ENCODE data around the gene KRT81. TPM values are rescaled to one million over a fixed set of nuclear protein-coding genes. Genes with fewer than 3 reads are reported as not detected.
A peak's percentile ranks its signal among the peaks of the same experiment; 100 is the strongest.

Gene KRT81
- total RNA-seq, 1 donor from 2014 or later, result 1.2 TPM

DNA sequence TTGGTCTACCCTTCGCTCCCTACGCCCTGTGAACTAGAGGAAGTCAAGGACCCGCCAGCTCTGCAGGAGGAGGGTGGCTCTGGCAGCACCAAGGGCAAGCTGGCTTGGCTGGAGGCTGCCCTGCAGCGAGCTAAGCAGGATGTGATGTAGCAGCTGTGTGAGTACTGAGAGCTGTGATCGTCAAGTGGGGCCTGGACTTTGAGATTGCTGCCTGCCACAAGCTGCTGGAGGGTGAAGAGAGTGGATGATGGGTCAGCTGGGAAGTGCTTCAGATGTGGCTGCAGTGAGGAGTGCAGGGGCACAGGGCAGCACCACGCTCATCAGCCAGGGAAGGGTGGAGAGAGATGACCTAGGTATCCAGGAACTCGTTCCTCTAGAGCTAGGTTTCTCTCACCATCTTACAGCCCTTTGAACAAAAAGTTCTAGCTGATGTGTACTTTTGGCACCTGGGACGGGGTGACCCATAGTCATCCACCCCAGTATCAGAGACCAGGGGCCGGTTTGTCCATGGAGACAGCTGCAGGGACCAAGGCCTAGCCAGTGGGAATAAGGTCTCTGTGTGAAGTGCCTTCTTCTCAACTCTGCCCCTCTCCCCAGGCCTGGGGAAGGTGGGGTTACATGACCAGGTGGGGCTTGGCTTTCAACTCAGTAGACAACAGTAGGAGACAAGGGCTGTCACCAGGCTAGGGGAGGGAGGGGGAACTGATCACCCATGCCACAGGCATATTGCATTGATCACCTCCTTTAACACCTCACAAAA lies 13.7 kb downstream of the KRT81 start:
- peak overlapping the region; percentile 58 for H3K27ac Mint-ChIP-seq (ENCODE audit: unreplicated experiment)

DNA sequence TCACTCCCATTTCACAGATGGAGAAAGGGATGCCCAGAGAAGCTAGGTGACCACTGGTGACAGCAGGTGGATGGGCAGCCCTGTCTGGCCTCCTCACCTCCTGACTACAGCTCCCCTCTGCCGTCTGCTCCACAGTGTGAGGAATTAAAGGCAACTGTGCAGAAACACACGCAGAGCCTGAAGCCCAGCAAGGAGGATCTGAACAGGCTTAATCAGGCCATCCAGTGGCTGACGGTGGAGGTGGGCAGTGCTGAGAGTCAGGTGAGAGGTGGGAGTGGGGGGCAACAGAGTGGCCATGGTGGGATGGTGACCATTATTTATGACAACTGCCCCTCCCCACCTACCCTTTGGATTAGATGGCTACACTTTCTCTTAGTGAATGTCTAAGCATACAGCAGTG lies 15.6 kb downstream of the KRT81 start:
- no peak overlapping the region for H3K4me2 ChIP-seq (ENCODE audit: low read length)
- no peak overlapping the region for H3K4me3 ChIP-seq (ENCODE audit: insufficient read depth, low read depth, low read length)
- no peak overlapping the region for H3K9ac ChIP-seq (ENCODE audit: low read length)
- TF ChIP-seq EZH2 (IDR thresholded peaks at IDR 0.05; ENCODE audit: insufficient read depth, low read length) (no peak), CTCF (IDR thresholded peaks at IDR 0.05; ENCODE audit: insufficient read depth, low read depth, low read length) (no peak)
- peaks cover 49% of the 10 kb centered on the region for H3K27me3 Mint-ChIP-seq (ENCODE audit: low read depth, unreplicated experiment)
- H3K36me3 Mint-ChIP-seq (ENCODE audit: low read depth, unreplicated experiment), result no peaks in the 10 kb centered on the region
- H3K4me3 Mint-ChIP-seq (ENCODE audit: unreplicated experiment), result no peak overlapping the region
- H3K9me3 ChIP-seq (ENCODE audit: insufficient read depth, low read depth, low read length), result no peaks in the 10 kb centered on the region
- H3K4me1 ChIP-seq (ENCODE audit: insufficient read depth, low read length), result peaks cover 22% of the 10 kb centered on the region
- H4K20me1 ChIP-seq (ENCODE audit: insufficient read depth, low read length), result no peaks in the 10 kb centered on the region
- peaks cover 4% of the 10 kb centered on the region for H3K9me3 Mint-ChIP-seq (ENCODE audit: unreplicated experiment)
- H3K27ac Mint-ChIP-seq (ENCODE audit: unreplicated experiment), result no peak overlapping the region
- no peaks in the 10 kb centered on the region for H3K27me3 ChIP-seq (ENCODE audit: insufficient read depth, low read length)
- no peak overlapping the region for H3K27ac ChIP-seq (ENCODE audit: low read depth, low read length)
- H3K36me3 ChIP-seq (ENCODE audit: insufficient read depth, low read length), result no peaks in the 10 kb centered on the region
- H2AFZ ChIP-seq (ENCODE audit: low read depth, low read length), result no peak overlapping the region
- no peaks in the 10 kb centered on the region for H3K79me2 ChIP-seq (ENCODE audit: insufficient read depth, low read length)
- DNase-seq (ENCODE audit: low read depth), result no peak
- no peak for FAIRE-seq
- peaks cover 28% of the 10 kb centered on the region for H3K4me1 Mint-ChIP-seq (ENCODE audit: low read depth, unreplicated experiment)

More for the DNA sequence above, 13.7 kb downstream of the KRT81 start:
- H3K4me1 ChIP-seq (ENCODE audit: insufficient read depth, low read length), result peaks cover 31% of the 10 kb centered on the region
- H4K20me1 ChIP-seq (ENCODE audit: insufficient read depth, low read length), result no peaks in the 10 kb centered on the region
- FAIRE-seq (no peak), DNase-seq (ENCODE audit: low read depth) (no peak)
- peaks cover 38% of the 10 kb centered on the region for H3K4me1 Mint-ChIP-seq (ENCODE audit: low read depth, unreplicated experiment)
- H3K4me2 ChIP-seq (ENCODE audit: low read length), result no peak overlapping the region
- H3K9me3 Mint-ChIP-seq (ENCODE audit: unreplicated experiment), result peaks cover 4% of the 10 kb centered on the region
- H3K36me3 ChIP-seq (ENCODE audit: insufficient read depth, low read length), result no peaks in the 10 kb centered on the region
- H3K4me3 ChIP-seq (ENCODE audit: insufficient read depth, low read depth, low read length), result no peak overlapping the region
- no peak overlapping the region for H3K27ac ChIP-seq (ENCODE audit: low read depth, low read length)
- TF ChIP-seq CTCF (IDR thresholded peaks at IDR 0.05; ENCODE audit: insufficient read depth, low read depth, low read length) (no peak), EZH2 (IDR thresholded peaks at IDR 0.05; ENCODE audit: insufficient read depth, low read length) (no peak)
- H3K9me3 ChIP-seq (ENCODE audit: insufficient read depth, low read depth, low read length), result no peaks in the 10 kb centered on the region
- H3K79me2 ChIP-seq (ENCODE audit: insufficient read depth, low read length), result no peaks in the 10 kb centered on the region
- H3K9ac ChIP-seq (ENCODE audit: low read length), result no peak overlapping the region
- peaks cover 43% of the 10 kb centered on the region for H3K27me3 Mint-ChIP-seq (ENCODE audit: low read depth, unreplicated experiment)
- H3K36me3 Mint-ChIP-seq (ENCODE audit: low read depth, unreplicated experiment), result no peaks in the 10 kb centered on the region
- peak overlapping the region; percentile 42 for H3K4me3 Mint-ChIP-seq (ENCODE audit: unreplicated experiment)
- no peak overlapping the region for H2AFZ ChIP-seq (ENCODE audit: low read depth, low read length)
- H3K27me3 ChIP-seq (ENCODE audit: insufficient read depth, low read length), result no peaks in the 10 kb centered on the region

GRCh38 chr12:52274521-52275120 lies 16.7 kb downstream of the KRT81 start, which contains the start of gene KRT86:
KRT86 (plus strand) TSS chr12:52274645; CDS start chr12:52301917, 27,272 bp downstream.
- no peak within 1 kb of the TSS for H2AFZ ChIP-seq (ENCODE audit: low read depth, low read length)
- Mint-ChIP-seq H3K27ac (ENCODE audit: unreplicated experiment) (no peak within 1 kb of the TSS), H3K4me1 (ENCODE audit: low read depth, unreplicated experiment) (peaks cover 17% of the 10 kb centered on the region), H3K36me3 (ENCODE audit: low read depth, unreplicated experiment) (no peaks in the 10 kb centered on the region), H3K4me3 (ENCODE audit: unreplicated experiment) (no peak within 1 kb of the TSS), H3K9me3 (ENCODE audit: unreplicated experiment) (peaks cover 4% of the 10 kb centered on the region), H3K27me3 (ENCODE audit: low read depth, unreplicated experiment) (peaks cover 49% of the 10 kb centered on the region)
- H3K79me2 ChIP-seq (ENCODE audit: insufficient read depth, low read length), result no peaks in the 10 kb centered on the region
- no peak within 1 kb of the TSS for H3K27ac ChIP-seq (ENCODE audit: low read depth, low read length)
- no peak within 1 kb of the TSS for H3K4me3 ChIP-seq (ENCODE audit: insufficient read depth, low read depth, low read length)
- H3K9ac ChIP-seq (ENCODE audit: low read length), result no peak within 1 kb of the TSS
- no peak for FAIRE-seq
- H3K4me2 ChIP-seq (ENCODE audit: low read length), result no peak within 1 kb of the TSS
- TF ChIP-seq CTCF (IDR thresholded peaks at IDR 0.05; ENCODE audit: insufficient read depth, low read depth, low read length), result no peak
- no peak for TF ChIP-seq EZH2 (IDR thresholded peaks at IDR 0.05; ENCODE audit: insufficient read depth, low read length)
- H3K27me3 ChIP-seq (ENCODE audit: insufficient read depth, low read length), result no peaks in the 10 kb centered on the region
- no peaks in the 10 kb centered on the region for H3K9me3 ChIP-seq (ENCODE audit: insufficient read depth, low read depth, low read length)
- peaks cover 11% of the 10 kb centered on the region for H3K4me1 ChIP-seq (ENCODE audit: insufficient read depth, low read length)
- no peak for DNase-seq (ENCODE audit: low read depth)
- no peaks in the 10 kb centered on the region for H3K36me3 ChIP-seq (ENCODE audit: insufficient read depth, low read length)
- no peaks in the 10 kb centered on the region for H4K20me1 ChIP-seq (ENCODE audit: insufficient read depth, low read length)

Data from astrocyte (in vitro differentiated cells and primary cell).